ENCODE results near the gene TVP23A. TPM values are rescaled to one million over a fixed set of nuclear protein-coding genes. Genes with fewer than 3 reads are reported as not detected.
"Not testable (repeated sequence)": the region's sequence is repeated elsewhere in the genome, so short reads cannot be mapped to it uniquely, and the experiment has no call there.

Gene TVP23A
- total RNA-seq, 1 experiment from 2014 or later = 0.10 TPM

DNA sequence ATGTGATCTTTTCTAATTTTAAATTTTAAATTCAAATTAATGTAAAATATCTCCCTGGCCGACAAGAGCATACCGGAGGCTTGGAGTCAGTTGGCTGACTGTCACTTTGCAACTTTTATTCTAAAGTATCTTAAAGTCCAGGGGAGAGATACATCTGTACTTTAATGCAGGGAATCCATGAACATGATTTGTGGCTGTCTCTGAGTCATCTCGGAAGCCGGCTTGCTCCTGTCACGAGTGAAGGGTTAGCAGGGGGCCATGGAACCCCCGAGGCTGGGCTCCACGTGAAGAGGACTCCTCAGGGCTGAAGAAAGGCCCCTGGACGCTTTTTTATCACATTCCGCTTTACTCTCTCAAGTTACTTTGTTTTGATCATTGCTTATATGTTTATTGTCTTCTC lies 13.3 kb downstream of the TVP23A start:
- DNase-seq (ENCODE audit: low read depth) = no peak

DNA sequence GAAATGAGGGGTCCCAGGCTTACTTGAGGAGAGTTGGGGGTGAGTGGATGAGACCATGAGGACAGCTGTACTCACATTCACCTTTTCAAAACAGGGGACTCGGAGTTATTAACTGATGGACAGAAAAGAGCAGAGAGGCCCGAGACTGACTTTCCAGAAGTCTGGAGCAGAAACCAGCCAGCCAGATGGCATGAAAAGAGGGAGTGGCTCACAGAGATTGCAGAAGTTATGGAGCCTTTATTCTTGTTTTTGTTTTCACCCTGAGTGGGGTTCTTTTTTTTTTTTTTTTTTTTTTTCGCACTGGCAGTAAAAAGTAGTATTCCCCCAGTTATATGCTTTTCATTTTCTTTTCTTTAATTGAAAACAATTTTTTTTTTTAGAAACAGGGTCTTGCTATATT lies 18.9 kb downstream of the TVP23A start:
- no peak for DNase-seq (ENCODE audit: low read depth)

DNA sequence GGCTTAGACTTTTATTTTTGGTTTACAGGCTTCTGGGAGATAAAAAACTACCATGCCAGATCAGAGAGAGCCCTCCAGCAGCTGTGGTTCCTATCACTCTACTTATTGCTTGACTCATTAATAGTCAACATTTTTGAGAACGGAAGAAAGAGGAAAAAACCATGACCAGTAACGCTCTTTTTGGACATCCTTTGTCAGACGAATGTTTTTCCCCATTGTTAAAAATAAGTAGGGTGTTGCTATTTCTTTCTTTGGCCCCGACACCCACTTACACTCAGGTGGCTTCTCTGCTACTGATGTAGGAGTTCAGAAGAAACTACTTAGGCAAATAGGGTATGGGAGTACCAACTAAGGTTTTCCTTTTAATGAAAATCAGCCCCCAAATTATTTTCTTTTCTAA lies 27.5 kb downstream of the TVP23A start:
- DNase-seq (ENCODE audit: low read depth) = no peak

DNA sequence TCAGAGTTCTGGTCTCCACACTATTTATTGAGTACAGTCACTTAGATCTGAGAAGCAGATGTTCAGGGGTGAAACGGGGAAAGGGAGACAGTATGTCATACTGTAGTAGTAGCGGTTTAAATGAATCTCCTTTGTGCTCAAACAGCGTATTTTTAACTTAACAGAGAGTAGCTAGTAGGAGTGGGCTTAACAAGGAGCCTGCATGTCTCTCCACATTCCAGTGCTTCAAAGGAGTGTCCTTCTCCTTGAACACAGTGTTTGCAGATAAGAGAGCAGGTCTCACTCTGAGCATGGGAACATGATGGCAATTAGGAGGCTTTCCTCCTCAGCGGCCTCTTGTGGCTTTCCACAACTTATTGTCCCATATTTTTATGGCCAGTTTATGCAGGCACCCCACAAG lies 30.0 kb downstream of the TVP23A start:
- not testable (repeated sequence) for DNase-seq (ENCODE audit: low read depth)

DNA sequence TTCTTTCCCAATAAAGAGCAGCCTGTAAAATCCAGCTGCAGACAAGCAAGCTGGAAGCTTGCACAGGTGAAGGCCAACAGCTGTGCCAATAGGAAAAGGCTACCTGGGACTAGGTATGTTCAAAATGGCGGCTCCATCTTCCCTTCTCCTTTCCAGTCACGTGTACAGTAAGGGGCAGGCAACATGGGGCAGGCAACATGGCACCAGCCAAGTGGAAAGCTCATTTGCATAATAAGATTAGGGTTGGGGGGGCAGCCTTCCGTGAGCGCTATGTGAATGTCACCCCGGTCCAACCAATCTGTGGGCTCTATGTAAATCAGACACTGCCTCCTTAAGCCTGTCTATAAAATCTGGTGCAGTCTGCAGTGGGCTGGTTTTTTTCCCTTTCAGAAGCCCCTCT lies 31.3 kb downstream of the TVP23A start:
- DNase-seq (ENCODE audit: low read depth) = no peak

DNA sequence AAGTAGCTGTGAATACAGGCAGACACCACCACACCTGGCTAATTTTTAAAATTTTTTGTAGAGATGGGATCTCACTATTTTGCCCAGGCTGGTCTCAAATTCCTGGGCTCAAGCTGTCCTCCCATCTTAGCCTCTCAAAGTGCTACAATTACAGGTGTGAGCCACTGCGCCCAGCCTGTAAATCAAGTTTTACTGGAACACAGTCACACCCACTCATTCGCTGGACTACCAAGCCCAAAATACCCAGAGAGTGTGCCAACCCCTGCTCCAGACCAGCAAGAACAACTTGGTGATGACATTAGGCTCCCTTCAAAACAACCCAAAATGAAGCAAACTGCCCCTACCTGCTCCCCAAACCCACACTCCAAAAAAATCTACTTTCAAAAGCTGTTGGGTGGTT lies 36.0 kb downstream of the TVP23A start:
- no peak for DNase-seq (ENCODE audit: low read depth)

DNA sequence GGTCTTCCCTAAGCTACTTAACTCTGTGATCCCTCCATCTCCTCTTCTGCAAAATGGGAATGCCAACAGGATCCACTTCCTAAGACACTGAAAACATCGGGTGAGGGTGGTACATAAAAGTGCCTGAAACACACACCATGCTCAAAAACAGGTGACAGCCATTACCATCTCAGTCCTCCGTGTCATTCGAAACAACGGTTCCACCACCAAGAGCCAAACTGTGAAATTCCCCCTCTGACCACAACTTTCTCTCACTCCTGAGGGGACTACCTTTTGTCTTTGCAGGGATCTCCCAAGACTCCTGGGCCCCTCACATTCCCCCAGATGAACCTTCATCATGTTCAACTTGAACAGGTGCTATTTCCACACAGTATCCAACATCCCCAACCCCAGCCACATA lies 38.0 kb downstream of the TVP23A start:
- no peak for DNase-seq (ENCODE audit: low read depth)

DNA sequence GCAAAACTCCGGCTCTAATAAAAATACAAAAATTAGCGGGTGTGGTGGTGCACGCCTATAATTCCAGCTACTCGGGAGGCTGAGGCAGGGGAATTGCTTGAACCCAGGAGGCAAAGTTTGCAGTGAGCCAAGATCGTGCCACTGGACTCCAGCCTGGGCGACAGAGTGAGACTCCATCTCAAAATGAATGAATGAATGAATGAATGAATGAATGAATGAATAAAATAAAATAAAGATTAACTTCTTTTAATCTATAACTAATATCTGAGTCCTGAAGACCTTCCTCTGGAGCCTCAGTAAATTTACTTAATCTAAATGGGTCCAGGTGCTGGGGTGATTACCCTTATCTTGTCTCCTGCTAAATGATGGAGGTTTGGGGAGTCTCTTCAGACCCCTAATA lies 38.7 kb downstream of the TVP23A start:
- DNase-seq (ENCODE audit: low read depth) = not testable (repeated sequence)

DNA sequence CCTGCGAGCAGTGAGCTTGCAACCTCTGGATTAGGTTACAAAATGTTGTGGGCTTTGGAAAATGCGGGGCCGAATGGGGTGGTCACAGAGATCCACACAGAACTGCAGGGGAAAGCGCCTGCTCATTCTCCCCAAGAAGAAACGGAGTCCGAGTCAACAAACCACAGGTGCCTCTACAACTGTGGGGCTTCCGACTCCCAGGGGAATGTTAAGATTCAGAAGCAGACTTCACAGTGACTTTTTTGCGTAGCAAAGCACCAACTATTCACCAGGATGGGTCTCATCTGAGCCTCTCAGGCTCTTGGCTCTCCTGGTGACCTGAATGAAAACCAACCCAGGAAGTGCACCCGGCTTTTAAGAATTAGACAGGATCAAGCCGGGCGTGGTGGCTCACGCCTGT lies 41.2 kb downstream of the TVP23A start:
- no peak for DNase-seq (ENCODE audit: low read depth)

DNA sequence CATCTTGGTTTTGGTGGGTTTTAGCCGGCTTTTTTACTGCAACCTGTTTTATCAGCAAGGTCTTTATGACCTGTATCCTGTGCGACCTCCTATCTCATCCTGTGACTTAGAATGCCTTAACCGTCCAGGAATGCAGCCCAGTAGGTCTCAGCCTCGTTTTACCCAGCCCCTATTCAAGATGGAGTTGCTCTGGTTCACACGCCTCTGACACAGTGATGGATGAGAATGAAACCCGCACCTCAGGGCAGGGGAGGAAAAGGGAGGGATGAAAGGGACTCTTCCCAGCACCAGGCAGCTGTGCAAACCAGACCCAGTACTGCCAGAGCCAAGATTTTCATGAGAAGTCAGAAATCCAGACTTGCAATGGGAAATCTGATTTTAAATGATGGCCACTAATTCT lies 41.7 kb downstream of the TVP23A start:
- DNase-seq (ENCODE audit: low read depth) = not testable (repeated sequence)

DNA sequence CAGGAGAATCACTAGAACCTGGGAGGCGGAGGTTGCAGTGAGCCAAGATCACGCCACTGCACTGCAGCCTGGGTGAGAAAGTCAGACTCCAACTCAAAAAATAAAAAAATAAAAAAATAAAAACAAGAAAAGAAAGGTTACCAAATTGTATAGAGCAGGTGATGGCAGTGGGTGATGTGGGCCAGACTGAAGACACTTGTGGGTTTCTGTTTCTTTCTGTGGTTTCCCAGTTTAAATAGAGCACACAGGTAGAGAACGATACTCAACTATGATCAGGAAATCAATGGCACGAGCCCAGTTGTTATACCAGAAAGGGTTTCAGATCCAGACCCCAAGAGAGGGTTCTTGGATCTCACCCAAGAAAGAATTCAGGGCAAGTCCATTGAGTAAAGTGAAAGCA lies 42.3 kb downstream of the TVP23A start:
- no peak for DNase-seq (ENCODE audit: low read depth)

DNA sequence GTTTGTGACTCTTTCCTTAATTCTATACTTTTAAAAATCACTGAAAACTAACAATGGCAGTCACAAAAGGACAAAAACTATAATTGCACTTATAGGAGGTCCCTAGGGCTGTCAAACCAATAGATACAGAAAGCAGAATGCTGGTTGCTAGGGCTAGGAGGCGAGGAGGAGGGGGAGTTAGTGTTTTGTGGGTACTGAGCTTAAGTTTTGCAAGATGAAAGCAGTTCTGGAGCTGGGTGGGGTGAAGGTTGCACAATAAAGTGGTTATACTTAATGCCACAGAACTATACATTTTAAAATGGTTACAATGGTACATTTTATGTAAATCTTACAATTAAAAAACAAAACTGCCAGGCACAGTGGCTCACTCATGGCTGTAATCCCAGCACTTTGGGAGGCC lies 47.7 kb downstream of the TVP23A start:
- no peak for DNase-seq (ENCODE audit: low read depth)

DNA sequence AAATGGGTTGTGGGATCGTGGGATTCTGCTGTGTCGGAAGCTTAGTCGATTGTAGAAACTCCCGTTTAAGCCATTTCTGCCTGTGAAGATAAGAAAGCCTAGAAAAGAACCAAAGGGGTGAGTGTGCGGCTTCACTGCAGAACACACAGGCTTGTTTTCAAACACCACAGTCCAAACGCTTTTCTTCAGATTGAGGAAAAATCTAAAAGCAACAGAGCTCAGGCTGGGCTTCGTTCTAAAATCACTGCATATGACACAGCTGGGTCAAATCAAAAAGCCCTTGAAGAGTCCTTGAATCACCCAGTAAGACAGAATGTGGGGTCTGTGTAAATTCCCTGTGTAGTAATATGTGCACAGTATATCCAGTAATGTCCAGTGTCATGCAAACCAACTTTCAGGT lies 49.2 kb downstream of the TVP23A start:
- no peak for DNase-seq (ENCODE audit: low read depth)

DNA sequence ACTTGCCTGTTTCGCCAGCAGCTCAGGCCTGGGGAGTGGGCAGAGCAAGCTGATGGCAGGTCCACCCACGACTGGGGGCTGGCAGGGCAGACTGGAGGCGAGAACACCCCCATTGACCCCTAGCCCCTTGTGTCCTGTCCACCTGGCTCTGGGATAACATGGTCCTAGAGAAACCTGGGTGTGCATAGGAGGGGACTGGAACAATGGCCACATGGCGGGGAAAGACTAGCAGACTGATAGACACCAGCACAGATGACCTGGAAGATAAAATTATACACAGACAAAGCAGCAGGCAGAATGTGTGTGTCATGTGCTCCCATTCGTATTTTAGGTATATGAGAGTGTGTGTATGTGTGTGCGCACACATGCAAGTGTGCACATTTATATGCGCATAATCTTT lies 51.5 kb downstream of the TVP23A start:
- DNase-seq (ENCODE audit: low read depth) = no peak

DNA sequence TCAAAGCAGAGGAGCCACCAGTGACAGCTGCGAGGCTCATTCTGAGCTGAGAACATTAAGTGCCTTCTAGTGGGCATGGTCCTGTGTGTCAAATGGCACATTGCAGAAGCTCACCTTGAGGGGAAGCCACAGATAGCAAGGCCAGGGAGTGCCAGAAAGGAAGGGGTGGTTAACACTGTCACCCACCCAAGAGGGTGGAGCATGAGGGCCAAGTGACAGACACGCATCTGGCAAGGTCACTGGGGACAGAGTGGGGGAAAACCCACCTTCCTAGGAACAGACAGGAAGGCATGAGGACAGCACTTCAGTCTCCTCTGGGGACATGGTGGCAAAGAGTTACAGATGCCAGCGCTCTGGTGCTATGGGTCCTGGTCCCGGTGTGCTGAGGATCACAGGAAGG lies 52.8 kb downstream of the TVP23A start:
- DNase-seq (ENCODE audit: low read depth) = no peak

DNA sequence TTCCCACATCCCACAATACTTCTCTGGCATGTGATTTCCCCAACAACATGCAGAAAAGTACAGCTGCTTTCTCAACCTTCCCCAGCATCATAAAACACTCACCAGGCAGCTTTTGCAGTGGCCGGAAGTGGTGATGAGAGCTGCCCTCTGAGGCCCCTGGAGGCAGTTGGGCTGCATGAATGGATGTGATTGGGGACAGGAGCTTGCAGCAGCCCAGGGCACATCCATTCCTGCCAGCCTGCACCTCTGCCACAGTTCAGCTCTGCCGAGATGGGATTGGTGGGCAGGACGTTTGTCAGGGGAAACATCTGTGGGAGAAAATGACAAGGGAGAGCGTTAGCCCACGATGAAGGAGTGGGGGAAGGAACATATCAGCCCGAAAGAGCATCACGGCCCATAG lies 55.1 kb downstream of the TVP23A start:
- DNase-seq (ENCODE audit: low read depth) = no peak

DNA sequence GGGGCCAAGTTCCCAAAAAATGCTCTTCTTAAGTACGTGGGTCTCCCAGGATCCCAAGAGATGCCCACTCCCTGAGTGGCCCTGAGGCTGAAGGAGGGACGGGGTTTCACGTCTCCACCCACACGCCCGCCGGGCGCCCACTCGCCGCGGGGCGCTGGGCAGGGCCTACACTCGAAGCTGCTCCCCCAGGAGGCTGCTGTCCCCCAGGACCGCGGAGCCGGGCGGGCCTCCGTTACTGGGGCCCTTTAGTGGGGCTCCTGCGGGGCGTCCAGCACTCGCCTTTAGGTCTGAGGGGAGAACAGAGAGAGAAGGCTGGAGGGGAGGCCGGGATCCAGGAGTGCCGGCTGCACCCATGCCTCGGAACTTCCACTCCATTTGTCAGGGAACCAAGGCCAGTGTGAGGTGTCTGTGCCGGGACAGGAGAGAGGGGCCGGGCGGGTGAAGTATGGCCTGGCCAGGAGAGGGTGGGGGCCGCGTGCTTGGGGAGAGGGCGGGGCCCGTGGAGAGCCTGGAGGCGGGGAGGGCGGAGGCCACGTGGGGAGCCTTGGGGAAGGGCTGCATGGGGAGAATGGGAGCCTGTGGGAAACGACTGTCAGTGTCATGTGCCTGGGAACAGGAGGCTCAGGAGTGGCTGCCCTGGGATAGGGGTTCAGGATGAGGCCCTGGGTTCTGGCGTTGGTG lies 56.1 kb downstream of the TVP23A start:
- no peak for DNase-seq (ENCODE audit: low read depth)

DNA sequence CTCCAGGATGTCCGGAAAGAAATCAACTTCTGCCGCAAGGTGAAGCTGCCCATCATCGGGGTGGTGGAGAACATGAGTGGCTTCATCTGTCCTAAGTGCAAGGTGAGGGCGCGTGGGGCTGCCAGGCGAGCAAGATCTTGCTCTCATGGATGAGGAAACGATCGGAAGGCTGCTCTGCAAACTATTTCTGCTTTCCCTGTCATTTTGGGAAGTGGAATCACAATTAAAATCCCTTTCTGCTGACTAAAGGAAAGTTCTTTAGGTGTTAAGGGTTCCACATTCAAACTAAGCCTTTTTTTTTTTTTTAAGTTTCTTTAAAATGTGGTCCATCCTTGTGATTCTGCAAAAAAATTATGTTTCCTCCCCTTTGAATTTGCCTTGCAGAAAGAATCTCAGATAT lies 57.2 kb downstream of the TVP23A start:
- no peak for DNase-seq (ENCODE audit: low read depth)

DNA sequence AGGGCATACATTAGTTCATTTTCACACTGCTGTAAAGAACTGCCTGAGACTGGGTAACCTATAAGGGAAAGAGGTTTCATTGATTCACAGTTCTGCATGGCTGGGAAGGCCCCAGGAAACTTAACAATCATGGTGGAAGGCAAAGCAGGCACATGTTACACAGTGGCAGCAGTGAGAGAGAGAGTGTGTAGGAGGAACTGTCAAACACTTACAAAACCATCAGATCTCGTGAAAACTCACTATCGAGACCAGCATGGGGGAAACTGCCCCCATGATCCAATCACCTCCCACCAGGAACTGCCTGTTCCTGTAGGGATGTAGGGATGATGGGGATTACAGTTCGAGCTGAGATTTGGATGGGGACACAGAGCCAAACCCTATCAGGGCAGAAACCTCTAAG lies 57.7 kb downstream of the TVP23A start:
- DNase-seq (ENCODE audit: low read depth) = no peak

DNA sequence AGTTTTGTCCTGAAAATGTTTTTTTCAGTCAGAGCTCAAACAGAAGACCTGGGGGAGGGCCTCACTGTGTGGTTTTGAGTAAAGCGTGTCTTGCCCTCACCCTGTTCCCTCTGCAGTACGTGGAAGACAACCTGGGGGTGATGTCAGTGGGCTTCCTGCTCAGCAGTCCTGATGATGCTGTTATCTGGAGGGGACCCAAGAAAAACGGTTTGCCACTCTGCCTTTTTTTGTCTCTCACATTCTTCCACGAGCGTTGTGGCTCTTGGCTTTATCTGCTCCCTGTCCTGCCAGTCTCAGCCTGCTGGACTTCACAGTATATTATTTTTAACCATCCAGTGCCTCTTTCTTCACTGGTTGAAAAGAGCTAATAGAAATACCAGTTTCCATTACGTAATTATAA lies 62.0 kb downstream of the TVP23A start:
- DNase-seq (ENCODE audit: low read depth) = no peak

DNA sequence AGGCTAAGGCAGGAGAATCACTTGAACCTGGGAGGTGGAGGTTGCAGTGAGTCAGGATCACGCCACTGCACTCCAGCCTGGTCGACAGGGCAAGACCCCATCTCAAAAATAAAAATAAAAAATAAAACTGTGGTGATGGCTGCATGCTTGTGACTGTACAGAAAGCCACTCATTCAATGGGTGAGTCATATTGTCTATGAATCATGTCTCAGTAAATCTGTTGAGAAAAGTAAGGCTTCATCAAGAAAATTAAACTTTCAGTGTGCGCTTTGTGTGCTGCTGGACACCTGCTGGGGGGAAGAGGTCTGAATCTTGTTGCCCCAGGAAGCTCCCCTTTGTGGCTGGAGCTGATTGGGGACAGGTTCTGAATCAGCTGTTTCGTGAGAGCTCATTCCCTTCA lies 63.7 kb downstream of the TVP23A start:
- peak; percentile 76 for DNase-seq (ENCODE audit: low read depth)

DNA sequence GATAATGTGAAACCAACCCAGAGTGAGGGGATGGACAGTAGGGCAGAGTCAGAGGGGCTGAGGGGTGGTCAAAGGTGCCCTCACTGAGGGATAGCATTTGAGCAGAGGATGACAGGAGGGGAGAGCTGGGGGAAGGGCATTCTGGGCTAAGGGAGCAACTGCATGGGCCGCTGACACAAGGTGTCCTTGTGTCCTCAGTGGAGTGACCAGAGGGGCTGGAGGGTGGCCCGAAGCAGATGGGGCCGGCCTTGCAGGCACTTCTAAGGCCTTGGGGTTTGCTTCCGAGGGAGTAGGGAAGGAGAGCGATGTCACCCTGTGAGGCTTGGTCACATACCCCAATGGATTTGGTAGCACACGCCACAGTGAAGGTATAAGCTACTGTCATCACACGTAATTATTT lies 64.9 kb downstream of the TVP23A start:
- no peak for DNase-seq (ENCODE audit: low read depth)

DNA sequence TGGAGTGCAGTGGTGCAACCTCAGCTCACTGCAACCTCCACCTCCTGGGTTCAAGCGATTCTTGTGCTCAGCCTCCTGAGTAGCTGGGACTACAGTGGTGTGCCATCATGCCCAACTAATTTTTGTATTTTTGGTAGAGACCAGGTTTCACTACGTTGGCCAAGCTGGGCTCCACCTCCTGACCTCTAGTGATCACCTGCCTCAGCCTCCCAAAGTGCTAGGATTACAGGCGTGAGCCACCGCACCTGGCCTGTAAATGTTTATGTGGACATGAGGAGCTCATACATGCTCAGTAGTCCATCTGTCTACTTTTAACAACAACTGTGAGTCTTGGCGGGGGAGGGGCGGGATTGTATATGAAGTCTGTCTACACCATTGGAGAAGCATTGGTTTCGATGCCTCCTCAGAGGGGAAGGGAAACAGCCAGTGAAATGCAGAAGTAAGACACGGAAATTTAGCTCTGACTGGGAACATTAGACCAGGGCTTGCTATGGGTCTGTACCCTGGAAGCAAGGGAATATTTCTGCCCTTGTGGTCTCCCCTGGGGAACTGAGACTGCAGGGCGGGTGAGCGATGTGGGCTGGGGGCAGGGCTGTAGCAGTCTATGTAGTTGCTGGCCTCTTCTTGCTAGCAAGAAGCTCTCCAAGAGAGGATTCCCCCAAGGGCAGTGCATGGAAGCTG lies 65.6 kb downstream of the TVP23A start:
- DNase-seq (ENCODE audit: low read depth) = no peak

DNA sequence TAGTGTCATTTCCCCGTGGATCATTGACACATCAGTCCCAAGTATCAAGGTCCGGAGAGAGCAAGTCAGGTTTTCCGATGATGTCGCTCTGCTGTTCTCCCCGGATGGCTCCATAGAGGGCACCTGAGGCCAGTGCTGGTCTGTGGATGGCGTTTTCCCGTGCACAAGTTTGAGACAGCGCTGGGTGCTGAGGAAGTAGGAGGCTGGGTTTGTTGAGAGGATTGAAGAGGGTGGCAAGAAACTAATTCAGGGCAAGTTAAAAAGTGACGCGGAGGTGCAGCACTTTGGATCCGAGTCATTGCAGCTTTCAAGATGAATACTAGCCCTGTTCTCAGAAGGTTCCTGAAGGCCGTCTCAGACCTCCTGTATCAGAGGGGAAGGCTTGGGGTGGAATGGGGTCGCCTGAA lies 67.3 kb downstream of the TVP23A start:
- DNase-seq (ENCODE audit: low read depth) = no peak
